ENCODE data around the gene NCAPD2.

The NCAPD2 gene

GRCh38 chr12:6532927-6533652, 39.2 kb downstream of the NCAPD2 start:
- no peak for DNase-seq (ENCODE audit: low read depth)
- no peak for TF ChIP-seq CTCF (IDR thresholded peaks at IDR 0.05; ENCODE audit: low read depth, low read length, missing control alignments)
- H3K4me3 ChIP-seq (ENCODE audit: low read depth, low read length): peak overlapping the region; percentile 80

GRCh38 chr12:6533653-6533922, 39.7 kb downstream of the NCAPD2 start:
- TF ChIP-seq CTCF (IDR thresholded peaks at IDR 0.05; ENCODE audit: low read depth, low read length, missing control alignments): no peak
- no peak for DNase-seq (ENCODE audit: low read depth)
- peak overlapping the region; percentile 80 for H3K4me3 ChIP-seq (ENCODE audit: low read depth, low read length)

- no peak for TF ChIP-seq CTCF (IDR thresholded peaks at IDR 0.05; ENCODE audit: low read depth, low read length, missing control alignments)
- H3K4me3 ChIP-seq (ENCODE audit: low read depth, low read length): peak within 1 kb of the TSS; percentile 80
- peak; percentile 89 for DNase-seq (ENCODE audit: low read depth)
These were observed 40.2 kb downstream of the NCAPD2 start, which contains the start of gene GAPDH for GRCh38 chr12:6533923-6534694. TSS of gene GAPDH (plus strand) at chr12:6534517. CDS start at chr12:6534833, 316 bp downstream.

- TF ChIP-seq CTCF (IDR thresholded peaks at IDR 0.05; ENCODE audit: low read depth, low read length, missing control alignments): no peak
- peak overlapping the region; percentile 80 for H3K4me3 ChIP-seq (ENCODE audit: low read depth, low read length)
- no peak for DNase-seq (ENCODE audit: low read depth)
These were observed 40.7 kb downstream of the NCAPD2 start for GRCh38 chr12:6534695-6534944.

- no peak for TF ChIP-seq CTCF (IDR thresholded peaks at IDR 0.05; ENCODE audit: low read depth, low read length, missing control alignments)
- H3K4me3 ChIP-seq (ENCODE audit: low read depth, low read length): peak overlapping the region; percentile 80
- no peak for DNase-seq (ENCODE audit: low read depth)
These were observed 41.2 kb downstream of the NCAPD2 start for GRCh38 chr12:6534945-6535696.

- DNase-seq (ENCODE audit: low read depth): no peak
- no peak for TF ChIP-seq CTCF (IDR thresholded peaks at IDR 0.05; ENCODE audit: low read depth, low read length, missing control alignments)
- peak overlapping the region; percentile 80 for H3K4me3 ChIP-seq (ENCODE audit: low read depth, low read length)
These were observed 41.7 kb downstream of the NCAPD2 start for GRCh38 chr12:6535697-6535946.

Data from GM12864 (cell line).